Neural progenitor cell (in vitro differentiated cells): ENCODE data around the gene SP1. TPM values are rescaled to one million over a fixed set of nuclear protein-coding genes. Genes with fewer than 3 reads are reported as not detected.

Experiments used
- DNase-seq: peaks from one replicate; pipeline ENCODE4 v3.0.0-alpha.2; 2016; ENCODE audit warnings: low spot score
- H2AFZ ChIP-seq: fragments of 200-600 bp; sonication (generic); replicated peaks from 2 replicates; pipeline ENCODE4 v1.6.1; 2016; ENCODE audit warnings: antibody characterized with exemption
- H3F3A ChIP-seq: fragments of 200-600 bp; sonication (generic); 2 replicates; pipeline ENCODE4 v1.6.1; 2016; ENCODE audit warnings: antibody characterized with exemption, low read depth
- H3K27ac ChIP-seq: fragments of 200-600 bp; sonication (generic); 2 replicates; pipeline ENCODE4 v1.5.1; 2016; ENCODE audit warnings: mild to moderate bottlenecking
- H3K27me3 ChIP-seq: fragments of 200-600 bp; sonication (generic); 2 replicates; pipeline ENCODE4 v1.6.1; 2016; ENCODE audit warnings: mild to moderate bottlenecking, moderate library complexity
- H3K36me3 ChIP-seq: fragments of 200-600 bp; sonication (generic); 2 replicates; pipeline ENCODE4 v1.5.1; 2016
- H3K4me1 ChIP-seq: fragments of 200-600 bp; sonication (generic); 2 replicates; pipeline ENCODE4 v1.6.1; 2016; ENCODE audit warnings: mixed run types
- H3K4me2 ChIP-seq: fragments of 200-600 bp; sonication (generic); 2 replicates; pipeline ENCODE4 v1.6.1; 2016
- H3K4me3 ChIP-seq: fragments of 200-600 bp; sonication (generic); 2 replicates; pipeline ENCODE4 v1.5.1; 2016
- H3K79me2 ChIP-seq: fragments of 200-600 bp; sonication (generic); 2 replicates; pipeline ENCODE4 v1.6.1; 2016; ENCODE audit warnings: low read depth
- H3K9ac ChIP-seq: fragments of 200-600 bp; sonication (generic); 2 replicates; pipeline ENCODE4 v1.6.1; 2016
- H3K9me3 ChIP-seq: fragments of 200-600 bp; sonication (generic); 2 replicates; pipeline ENCODE4 v1.5.1; 2016; ENCODE audit warnings: low read depth
- H4K20me1 ChIP-seq: fragments of 200-600 bp; sonication (generic); 2 replicates; pipeline ENCODE4 v1.6.1; 2016; ENCODE audit warnings: low read depth
- H3K27ac Mint-ChIP-seq: 3 replicates; pipeline ENCODE4 v1.8.0; 2021; ENCODE audit warnings: mixed read lengths
- H3K27me3 Mint-ChIP-seq: 2 replicates; pipeline ENCODE4 v1.8.0; 2022; ENCODE audit warnings: low read depth, mild to moderate bottlenecking, inconsistent platforms, moderate library complexity, mixed read lengths; ENCODE audit not compliant: insufficient read depth
- H3K36me3 Mint-ChIP-seq: 3 replicates; pipeline ENCODE4 v1.8.0; 2021; ENCODE audit warnings: mixed read lengths
- H3K4me1 Mint-ChIP-seq: 3 replicates; pipeline ENCODE4 v1.8.0; 2021; ENCODE audit warnings: mixed read lengths
- H3K4me3 Mint-ChIP-seq: 3 replicates; pipeline ENCODE4 v1.8.0; 2021; ENCODE audit warnings: mild to moderate bottlenecking, moderate library complexity, mixed read lengths
- H3K9me3 Mint-ChIP-seq: 3 replicates; pipeline ENCODE4 v1.8.0; 2020; ENCODE audit warnings: mixed read lengths
- CTCF ChIP-seq: fragments of 200-600 bp; sonication (generic); IDR thresholded peaks from 2 replicates; pipeline ENCODE4 v1.5.1; 2017; ENCODE audit warnings: antibody characterized with exemption, mild to moderate bottlenecking
- EZH2 ChIP-seq: fragments of 200-600 bp; sonication (generic); IDR thresholded peaks from 2 replicates; pipeline ENCODE4 v1.6.1; 2017; ENCODE audit warnings: antibody characterized with exemption, mild to moderate bottlenecking, moderate library complexity
- EZH2phosphoT487 ChIP-seq: fragments of 200-600 bp; sonication (generic); IDR thresholded peaks from 2 replicates; pipeline ENCODE4 v1.6.1; 2017; ENCODE audit warnings: antibody characterized with exemption
- total RNA-seq: library from RNA; depleted of rRNA; stranded (reverse); fragments of >200 nt; gene quantifications from 2 replicates; pipeline ENCODE4 v1.2.3, GENCODE V29; 2015; ENCODE audit warnings: low replicate concordance

SP1 gene
- total RNA-seq, 1 donor from 2014 or later = 67.8 TPM

- Histone ChIP-seq H2AFZ (no peak overlapping the region), H3K79me2 (peaks cover 70% of the 10 kb centered on the region), H3K4me3 (peak overlapping the region; percentile 86), H3F3A (peaks cover 82% of the 10 kb centered on the region), H3K4me1 (peaks cover 33% of the 10 kb centered on the region), H3K9me3 (no peaks in the 10 kb centered on the region), H4K20me1 (peaks cover 66% of the 10 kb centered on the region), H3K27me3 (no peaks in the 10 kb centered on the region), H3K27ac (peak overlapping the region; percentile 0), H3K36me3 (peaks cover 24% of the 10 kb centered on the region), H3K9ac (peak overlapping the region; percentile 99), H3K4me2 (peak overlapping the region; percentile 98)
- Mint-ChIP-seq H3K27ac (no peak overlapping the region), H3K27me3 (peaks cover 8% of the 10 kb centered on the region), H3K4me1 (peaks cover 30% of the 10 kb centered on the region), H3K36me3 (peaks cover 39% of the 10 kb centered on the region), H3K9me3 (no peaks in the 10 kb centered on the region), H3K4me3 (peak overlapping the region; percentile 98)
- no peak for TF ChIP-seq CTCF
- no peak for TF ChIP-seq EZH2
- no peak for TF ChIP-seq EZH2phosphoT487
- no peak for DNase-seq
These were observed 74.1 kb downstream of the SP1 start for GRCh38 chr12:53453953-53454640.

GRCh38 chr12:53454707-53455106 lies 74.7 kb downstream of the SP1 start:
- peaks cover 76% of the 10 kb centered on the region for H3K79me2 ChIP-seq

GRCh38 chr12:53456654-53457366 lies 76.8 kb downstream of the SP1 start:
- peaks cover 47% of the 10 kb centered on the region for H3K36me3 ChIP-seq
- H3K79me2 ChIP-seq = peaks cover 97% of the 10 kb centered on the region
- peaks cover 8% of the 10 kb centered on the region for H3K27me3 Mint-ChIP-seq
- H3K27ac Mint-ChIP-seq = no peak overlapping the region
- H3K36me3 Mint-ChIP-seq = peaks cover 57% of the 10 kb centered on the region
- H3K9me3 Mint-ChIP-seq = no peaks in the 10 kb centered on the region
- H3K9ac ChIP-seq = no peak overlapping the region
- H3K4me3 ChIP-seq = no peak overlapping the region
- H3K4me1 ChIP-seq = peaks cover 56% of the 10 kb centered on the region
- TF ChIP-seq CTCF (no peak), EZH2 (no peak), EZH2phosphoT487 (no peak)
- no peak overlapping the region for H3K4me2 ChIP-seq
- H3K4me3 Mint-ChIP-seq = no peak overlapping the region
- no peaks in the 10 kb centered on the region for H3K27me3 ChIP-seq
- peaks cover 95% of the 10 kb centered on the region for H3F3A ChIP-seq
- no peak for DNase-seq
- H2AFZ ChIP-seq = no peak overlapping the region
- H3K9me3 ChIP-seq = no peaks in the 10 kb centered on the region
- peaks cover 93% of the 10 kb centered on the region for H4K20me1 ChIP-seq
- peaks cover 41% of the 10 kb centered on the region for H3K4me1 Mint-ChIP-seq
- no peak overlapping the region for H3K27ac ChIP-seq

More at GRCh38 chr12:53454707-53455106, 74.7 kb downstream of the SP1 start:
- H3K27ac Mint-ChIP-seq = no peak overlapping the region
- peak; percentile 28 for DNase-seq
- H3K27ac ChIP-seq = peak overlapping the region; percentile 24
- H3K4me3 ChIP-seq = peak overlapping the region; percentile 86
- no peaks in the 10 kb centered on the region for H3K27me3 ChIP-seq
- H3K4me1 ChIP-seq = peaks cover 39% of the 10 kb centered on the region
- H2AFZ ChIP-seq = no peak overlapping the region
- H3K9me3 Mint-ChIP-seq = no peaks in the 10 kb centered on the region
- H3K4me1 Mint-ChIP-seq = peaks cover 32% of the 10 kb centered on the region
- H3K9ac ChIP-seq = no peak overlapping the region
- peaks cover 88% of the 10 kb centered on the region for H3F3A ChIP-seq
- TF ChIP-seq EZH2phosphoT487 (no peak), CTCF (no peak), EZH2 (no peak)
- peaks cover 30% of the 10 kb centered on the region for H3K36me3 ChIP-seq
- H3K4me2 ChIP-seq = peak overlapping the region; percentile 98
- H3K27me3 Mint-ChIP-seq = peaks cover 8% of the 10 kb centered on the region
- H4K20me1 ChIP-seq = peaks cover 72% of the 10 kb centered on the region
- H3K36me3 Mint-ChIP-seq = peaks cover 42% of the 10 kb centered on the region
- no peaks in the 10 kb centered on the region for H3K9me3 ChIP-seq
- peak overlapping the region; percentile 98 for H3K4me3 Mint-ChIP-seq
